ENCODE results near the gene LATS2.

Gene LATS2

GRCh38 chr13:21061029-21061763 is at the start of gene LATS2:
Gene LATS2, minus strand, starts transcription at chr13:21061586. Its CDS starts 15,560 bp downstream, at chr13:21046026.
- DNase-seq, result peak in 1 of 4 experiments; percentile 17

DNA sequence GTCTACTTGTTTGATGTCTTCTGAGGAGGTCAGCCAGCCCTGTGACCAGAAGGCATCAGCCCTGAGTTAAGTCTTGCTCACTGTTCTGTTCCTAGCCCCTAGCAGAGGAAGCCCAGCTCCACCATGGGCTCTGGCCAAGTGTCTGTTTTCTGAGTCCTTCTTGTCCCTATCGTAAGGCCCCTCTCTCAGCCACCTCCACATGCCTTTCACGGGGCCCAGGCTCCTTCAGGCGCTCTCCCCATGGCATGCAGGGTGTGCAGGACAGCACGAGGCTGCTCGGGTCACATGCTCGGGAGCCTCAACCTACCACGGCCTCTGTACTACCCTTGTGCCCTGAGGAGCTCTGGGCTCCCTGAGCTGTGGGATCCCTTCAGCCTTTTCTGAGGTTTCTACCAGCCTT is 47.8 kb upstream of the LATS2 start:
- DNase-seq, result no peak

DNA sequence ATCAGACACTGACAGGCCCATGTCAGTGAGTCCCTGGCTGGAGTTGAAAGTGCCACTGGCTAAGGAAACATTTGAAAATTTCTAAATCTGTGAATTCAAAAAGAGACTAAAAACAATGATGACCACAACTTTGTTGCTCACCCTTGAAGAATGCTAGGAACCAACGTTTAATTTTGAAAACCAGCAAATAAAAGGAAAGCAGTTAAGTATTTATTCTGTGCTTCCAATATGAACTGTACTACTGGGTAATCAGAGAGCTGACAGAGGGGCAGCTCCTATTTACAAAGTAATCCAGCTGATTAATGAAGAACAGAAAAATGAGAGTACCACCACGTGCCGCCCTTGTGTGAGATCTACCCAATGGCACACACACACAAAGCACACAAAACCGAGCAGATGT is 44.7 kb upstream of the LATS2 start:
- DNase-seq, result no peak

DNA sequence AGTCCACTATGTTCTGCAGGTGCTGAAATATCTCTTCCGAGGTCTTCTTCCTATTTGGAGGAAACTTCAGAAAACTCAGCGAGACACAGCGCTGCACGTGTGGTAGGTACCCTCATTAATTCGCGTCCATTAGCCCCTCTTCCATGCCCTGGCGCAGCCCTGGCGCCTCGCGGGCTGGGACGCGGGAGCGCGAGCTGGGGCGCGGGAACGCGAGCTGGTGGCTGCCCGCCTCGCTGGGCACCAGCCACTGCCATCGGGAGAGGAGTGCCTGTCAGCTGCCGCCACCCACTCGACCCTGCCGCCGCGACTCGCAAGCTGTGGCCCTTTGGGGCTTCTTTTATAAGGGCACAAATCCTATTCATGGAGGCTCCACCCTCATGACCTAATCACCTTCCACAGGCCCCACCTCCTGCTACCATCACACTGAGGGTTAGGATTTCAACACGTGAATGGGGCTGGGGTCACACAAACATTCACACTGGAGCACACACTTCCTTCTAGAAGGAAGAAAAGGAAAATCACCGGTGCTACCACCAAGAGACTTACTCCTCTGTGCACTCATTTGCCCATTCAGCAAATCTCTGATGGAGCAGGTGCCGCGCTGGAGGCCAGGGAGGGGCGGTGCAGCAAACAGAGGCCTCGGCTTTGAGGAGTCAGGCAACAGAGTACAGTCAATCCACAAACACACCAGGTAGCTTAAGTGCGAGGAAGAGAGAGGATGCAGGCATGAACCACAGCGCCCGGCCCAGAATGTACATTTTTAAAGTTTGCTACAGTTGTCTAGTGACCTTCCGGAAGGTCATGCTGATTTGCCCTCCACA is 43.0 kb upstream of the LATS2 start:
- DNase-seq, result no peak

GRCh38 chr13:21101865-21102576 is 40.6 kb upstream of the LATS2 start:
- DNase-seq, result no peak

GRCh38 chr13:21100994-21101757 is 39.8 kb upstream of the LATS2 start:
- DNase-seq, result no peak

DNA sequence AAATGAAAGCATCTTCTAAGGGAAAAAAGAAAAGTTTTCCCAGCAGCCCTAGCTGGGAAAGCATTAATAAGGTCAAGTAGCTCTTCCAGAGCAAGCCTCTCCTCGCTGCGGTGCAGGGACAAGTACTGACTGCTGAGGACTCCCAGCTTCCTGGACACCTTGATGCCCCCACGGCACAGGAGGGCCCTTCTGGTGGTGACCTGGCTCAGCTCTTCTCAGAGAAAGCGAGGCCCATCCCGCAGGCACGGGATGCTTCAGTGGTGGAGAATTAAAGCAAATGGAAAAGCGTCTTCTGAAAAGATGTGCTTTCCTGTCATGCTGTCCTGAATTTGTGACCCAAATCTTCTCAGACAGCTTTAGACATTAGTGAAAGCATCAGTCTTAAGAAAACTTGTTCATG is 38.8 kb upstream of the LATS2 start:
- DNase-seq, result no peak

- DNase-seq, result no peak
Measured at GRCh38 chr13:21095311-21095710, 33.9 kb upstream of the LATS2 start.

DNA sequence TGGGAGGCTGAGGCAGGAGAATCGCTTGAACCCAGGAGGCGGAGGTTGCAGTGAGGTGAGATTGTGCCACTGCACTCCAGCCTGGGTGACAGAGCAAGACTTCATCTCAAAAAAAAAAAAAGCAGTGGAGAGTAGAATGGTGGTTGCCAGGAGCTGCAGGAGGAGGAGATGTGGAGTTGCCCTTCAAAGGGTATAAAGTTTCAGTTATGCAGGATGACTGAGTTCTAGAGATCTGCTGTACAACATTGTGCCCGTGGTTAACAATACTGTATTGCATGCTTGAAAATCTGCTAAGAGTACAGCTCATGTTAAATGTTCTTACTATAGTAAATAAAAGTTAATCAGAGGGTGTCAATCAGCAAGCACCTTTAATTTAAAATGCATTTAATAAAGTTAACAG is 28.4 kb upstream of the LATS2 start:
- no peak for DNase-seq

DNA sequence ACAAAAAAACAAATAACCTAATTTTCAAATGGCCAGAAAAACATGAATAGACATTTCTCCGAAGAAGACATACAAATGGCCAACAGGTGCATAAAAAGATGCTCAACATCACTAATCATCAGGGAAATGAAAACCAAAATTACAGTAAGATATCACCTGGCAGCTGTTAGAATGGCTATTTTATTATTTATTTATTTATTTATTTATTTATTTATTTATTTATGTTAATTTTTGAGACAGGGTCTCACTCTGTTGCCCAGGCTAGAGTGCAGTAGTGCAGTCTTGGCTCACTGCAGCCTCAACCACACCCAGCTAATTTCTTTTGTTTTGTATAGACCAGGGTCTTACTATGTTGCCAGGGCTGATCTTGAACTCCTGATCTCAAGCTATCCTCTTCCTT is 27.1 kb upstream of the LATS2 start:
- DNase-seq, result no peak

DNA sequence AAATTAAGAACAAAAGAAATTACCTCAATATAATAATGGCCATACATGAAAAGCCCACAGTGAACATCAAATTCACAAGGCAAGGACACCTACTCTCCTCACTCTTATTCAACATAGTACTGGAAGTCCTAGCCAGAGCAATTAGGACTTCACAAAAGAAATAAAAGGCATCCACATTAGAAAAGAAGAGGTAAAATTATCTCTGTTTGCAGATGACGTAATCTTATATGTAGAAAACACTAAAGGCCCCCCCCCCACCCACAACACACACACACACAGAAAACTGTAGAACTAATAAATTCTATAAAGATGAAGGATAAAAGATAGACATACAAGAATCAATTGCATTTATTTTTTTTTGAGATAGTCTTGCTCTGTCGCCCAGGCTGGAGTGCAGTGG is 25.5 kb upstream of the LATS2 start:
- no peak for DNase-seq

GRCh38 chr13:21081926-21082325 is 20.5 kb upstream of the LATS2 start:
- no peak for DNase-seq

GRCh38 chr13:21080593-21080891 is 19.2 kb upstream of the LATS2 start:
- DNase-seq, result no peak

DNA sequence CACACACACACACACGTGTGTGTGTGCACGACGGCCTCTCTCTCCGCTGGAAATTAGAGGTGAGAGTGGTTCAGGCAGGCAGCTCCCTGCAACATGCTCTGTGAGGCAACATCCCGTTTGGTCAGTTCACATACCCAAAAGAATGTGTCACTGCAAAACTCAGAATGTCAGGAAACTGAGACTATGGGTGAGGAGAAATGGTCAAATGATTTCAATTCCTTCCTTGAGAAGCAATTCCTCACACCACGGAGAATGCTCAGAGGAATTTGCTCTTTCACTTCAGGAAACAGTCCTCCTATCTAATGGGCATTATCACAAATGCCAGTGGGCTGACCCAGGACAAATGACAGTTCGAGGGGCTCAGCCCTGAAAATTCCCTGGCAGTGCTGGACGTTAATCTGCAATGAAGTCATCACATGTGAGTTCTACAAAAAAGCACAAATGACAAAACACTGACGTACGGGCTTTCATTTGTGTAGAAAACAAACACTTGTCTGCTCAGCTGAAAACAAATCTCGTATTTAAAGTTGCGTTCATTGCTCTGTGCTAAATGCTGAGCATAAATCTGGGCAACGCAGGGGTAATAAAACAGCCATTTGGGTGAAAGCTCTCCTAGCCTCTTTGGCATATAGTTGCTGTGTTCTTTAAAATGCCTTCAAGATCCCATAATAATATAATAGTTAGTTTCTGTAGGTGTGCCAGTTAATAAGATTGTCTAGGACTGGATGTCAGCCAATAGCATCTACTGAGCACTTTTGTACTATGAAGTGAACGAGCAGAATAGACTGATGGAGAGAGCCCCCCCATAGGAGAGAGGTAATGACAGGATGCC is 18.6 kb upstream of the LATS2 start:
- no peak for DNase-seq

DNA sequence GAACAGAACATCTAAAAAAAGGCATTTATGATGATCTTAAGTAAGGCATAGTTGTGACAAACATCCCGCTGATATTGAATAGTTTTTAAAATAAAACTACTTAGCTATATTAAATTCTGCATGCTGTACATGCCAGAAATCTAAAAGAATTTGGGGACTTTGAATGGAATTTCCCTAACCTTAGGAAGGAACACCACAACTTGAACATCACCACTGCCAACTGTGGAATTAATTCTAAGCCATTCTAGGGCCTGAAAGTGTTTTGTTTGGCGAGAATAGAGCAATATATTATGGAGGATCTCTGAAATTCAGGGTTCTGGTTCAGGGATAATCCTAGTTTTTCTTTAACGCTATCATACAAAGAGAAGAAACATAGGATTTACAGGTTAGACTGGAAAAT is 17.8 kb upstream of the LATS2 start:
- no peak for DNase-seq

DNA sequence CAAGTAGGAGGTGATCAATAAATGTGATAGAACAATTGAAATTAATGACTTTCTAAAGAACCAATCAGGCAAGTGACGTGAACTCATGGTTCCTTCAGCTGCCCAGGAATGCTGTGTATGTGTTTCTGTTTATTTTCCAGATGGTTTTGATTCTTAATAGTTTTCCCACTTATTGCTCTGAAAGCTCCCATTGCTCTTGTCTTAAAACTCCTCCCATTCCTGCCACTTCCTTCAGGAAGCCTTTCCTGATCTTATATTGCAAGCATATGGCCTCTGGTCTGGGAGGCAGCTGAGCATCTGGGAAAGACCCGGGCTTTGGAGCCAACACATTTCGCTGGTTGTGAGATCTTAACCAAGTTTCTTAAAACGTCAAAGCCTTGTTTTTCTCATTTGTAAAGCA is 17.1 kb upstream of the LATS2 start:
- DNase-seq, result no peak

DNA sequence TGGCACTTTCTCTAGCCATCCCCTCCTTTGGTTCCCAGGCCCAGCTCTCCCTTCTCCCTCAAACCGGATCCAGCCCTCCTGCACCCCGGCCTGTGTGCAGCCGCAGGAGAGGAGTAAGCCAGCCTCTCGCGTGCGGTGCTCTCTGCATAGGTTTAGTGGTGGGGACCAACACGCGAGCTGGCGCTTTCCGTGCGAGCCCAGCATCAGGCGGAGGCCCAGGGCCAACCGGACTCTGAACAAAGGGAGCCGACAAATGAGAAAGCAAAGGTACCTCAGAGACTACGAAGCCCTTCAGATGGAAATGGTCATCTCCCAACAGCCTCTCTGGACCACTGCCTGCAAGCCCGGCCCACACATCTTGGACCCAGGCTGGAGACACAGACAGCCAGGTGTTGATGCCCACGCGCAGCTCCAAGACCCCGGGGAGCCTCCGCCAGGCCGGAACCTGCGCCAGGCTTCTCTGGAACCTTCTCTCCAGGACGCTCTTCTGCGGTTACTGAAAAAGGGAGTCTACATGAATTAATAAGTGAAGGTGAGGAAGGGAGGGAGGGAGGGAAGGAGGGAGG is 16.5 kb upstream of the LATS2 start:
- no peak for DNase-seq

- DNase-seq, result no peak
Measured at GRCh38 chr13:21077076-21077787, 15.8 kb upstream of the LATS2 start.

DNA sequence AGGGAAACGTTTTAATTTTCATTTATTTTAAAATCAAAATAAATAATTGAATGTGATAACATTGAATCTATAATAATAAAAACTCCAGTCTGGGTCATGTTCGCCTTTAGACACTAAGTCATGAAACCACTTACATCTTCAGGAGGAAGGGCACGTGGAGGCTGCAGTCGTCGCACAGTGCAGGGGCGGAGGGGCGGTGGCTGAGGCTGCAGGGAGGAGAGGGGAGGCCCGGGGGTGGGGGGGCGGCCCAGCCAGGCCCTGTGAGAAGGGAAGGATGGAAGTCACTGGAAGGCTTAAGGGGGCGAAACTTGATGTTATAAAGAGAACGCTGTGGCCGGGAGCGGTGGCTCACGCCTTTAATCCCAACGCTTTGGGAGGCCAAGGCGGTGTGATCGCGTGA is 14.9 kb upstream of the LATS2 start:
- DNase-seq, result no peak

- DNase-seq, result no peak
Measured at GRCh38 chr13:21075379-21076249, 14.2 kb upstream of the LATS2 start.

Data from activated CD4-positive, CD25-positive, alpha-beta regulatory T cell (primary cell).